HL-60 (cell line): ENCODE results near the gene ANKRD6.

Source experiments
- POLR2AphosphoS5 ChIP-seq: IDR thresholded peaks from 2 replicates; pipeline ENCODE4 v1.6.1; 2012; ENCODE audit warnings: low read depth
- SPI1 ChIP-seq: IDR thresholded peaks from 2 replicates; pipeline ENCODE4 v1.6.1; 2012; ENCODE audit warnings: low read depth, mild to moderate bottlenecking, borderline replicate concordance
- TF ChIP-seq, protein P1 (sequence below): IDR thresholded peaks from one replicate; pipeline ENCODE4 v1.5.1; 2011; ENCODE audit warnings: low read length, control low read depth, inconsistent platforms; ENCODE audit not compliant: insufficient read depth

GRCh38 chr6:89669002-89669401 lies 236.1 kb downstream of the ANKRD6 start:
- TF ChIP-seq POLR2AphosphoS5 (no peak), SPI1 (no peak)
- TF ChIP-seq, protein P1, sequence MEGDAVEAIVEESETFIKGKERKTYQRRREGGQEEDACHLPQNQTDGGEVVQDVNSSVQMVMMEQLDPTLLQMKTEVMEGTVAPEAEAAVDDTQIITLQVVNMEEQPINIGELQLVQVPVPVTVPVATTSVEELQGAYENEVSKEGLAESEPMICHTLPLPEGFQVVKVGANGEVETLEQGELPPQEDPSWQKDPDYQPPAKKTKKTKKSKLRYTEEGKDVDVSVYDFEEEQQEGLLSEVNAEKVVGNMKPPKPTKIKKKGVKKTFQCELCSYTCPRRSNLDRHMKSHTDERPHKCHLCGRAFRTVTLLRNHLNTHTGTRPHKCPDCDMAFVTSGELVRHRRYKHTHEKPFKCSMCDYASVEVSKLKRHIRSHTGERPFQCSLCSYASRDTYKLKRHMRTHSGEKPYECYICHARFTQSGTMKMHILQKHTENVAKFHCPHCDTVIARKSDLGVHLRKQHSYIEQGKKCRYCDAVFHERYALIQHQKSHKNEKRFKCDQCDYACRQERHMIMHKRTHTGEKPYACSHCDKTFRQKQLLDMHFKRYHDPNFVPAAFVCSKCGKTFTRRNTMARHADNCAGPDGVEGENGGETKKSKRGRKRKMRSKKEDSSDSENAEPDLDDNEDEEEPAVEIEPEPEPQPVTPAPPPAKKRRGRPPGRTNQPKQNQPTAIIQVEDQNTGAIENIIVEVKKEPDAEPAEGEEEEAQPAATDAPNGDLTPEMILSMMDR: no peak
